ENCODE data around the gene RBM44. TPM values are rescaled to one million over a fixed set of nuclear protein-coding genes. Genes with fewer than 3 reads are reported as not detected.
A peak's percentile ranks its signal among the peaks of the same experiment; 100 is the strongest.

RBM44 gene
- total and polyA plus RNA-seq, 12 donors = 0.13 to 0.83 (median 0.32) TPM

DNA sequence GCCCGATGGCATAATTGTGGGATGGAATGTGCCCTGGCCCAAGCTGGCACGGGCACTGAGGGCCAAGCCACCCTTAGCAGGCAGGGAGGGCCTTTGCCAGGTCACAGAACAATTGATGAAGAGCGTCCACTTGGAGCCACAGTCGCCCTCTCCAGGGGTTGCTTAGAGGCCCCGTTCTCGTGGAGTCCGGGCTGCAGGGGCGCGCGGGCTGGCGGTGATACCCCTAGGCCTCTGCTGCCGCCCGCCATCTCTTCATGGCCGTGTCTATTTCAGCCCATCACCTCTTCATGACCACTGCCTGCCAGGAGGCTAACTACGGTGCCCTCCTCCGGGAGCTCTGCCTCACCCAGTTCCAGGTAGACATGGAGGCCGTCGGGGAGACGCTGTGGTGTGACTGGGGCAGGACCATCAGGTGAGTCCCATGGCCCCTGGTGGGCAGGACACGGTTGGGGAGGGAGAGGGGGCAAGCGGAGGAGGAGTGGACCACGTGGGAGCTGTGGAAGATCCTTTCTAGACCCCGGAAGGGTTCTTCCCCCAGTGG is 78.4 kb downstream of the RBM44 start:
- WGBS, 2 donors = 85 to 88% methylated on average over 23 of the region's 23 CpGs
- no peak overlapping the region for H3K4me3 ChIP-seq
- H3K9me3 ChIP-seq = peaks cover 0 to 3% (median 0%) of the 10 kb centered on the region in 11 donors
- H3K27me3 ChIP-seq = no peaks in the 10 kb centered on the region
- peaks cover 0 to 59% (median 43%) of the 10 kb centered on the region in 9 donors for H3K4me1 ChIP-seq
- TF ChIP-seq, protein P1, sequence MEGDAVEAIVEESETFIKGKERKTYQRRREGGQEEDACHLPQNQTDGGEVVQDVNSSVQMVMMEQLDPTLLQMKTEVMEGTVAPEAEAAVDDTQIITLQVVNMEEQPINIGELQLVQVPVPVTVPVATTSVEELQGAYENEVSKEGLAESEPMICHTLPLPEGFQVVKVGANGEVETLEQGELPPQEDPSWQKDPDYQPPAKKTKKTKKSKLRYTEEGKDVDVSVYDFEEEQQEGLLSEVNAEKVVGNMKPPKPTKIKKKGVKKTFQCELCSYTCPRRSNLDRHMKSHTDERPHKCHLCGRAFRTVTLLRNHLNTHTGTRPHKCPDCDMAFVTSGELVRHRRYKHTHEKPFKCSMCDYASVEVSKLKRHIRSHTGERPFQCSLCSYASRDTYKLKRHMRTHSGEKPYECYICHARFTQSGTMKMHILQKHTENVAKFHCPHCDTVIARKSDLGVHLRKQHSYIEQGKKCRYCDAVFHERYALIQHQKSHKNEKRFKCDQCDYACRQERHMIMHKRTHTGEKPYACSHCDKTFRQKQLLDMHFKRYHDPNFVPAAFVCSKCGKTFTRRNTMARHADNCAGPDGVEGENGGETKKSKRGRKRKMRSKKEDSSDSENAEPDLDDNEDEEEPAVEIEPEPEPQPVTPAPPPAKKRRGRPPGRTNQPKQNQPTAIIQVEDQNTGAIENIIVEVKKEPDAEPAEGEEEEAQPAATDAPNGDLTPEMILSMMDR (IDR thresholded peaks at IDR 0.05) = no peak
- intact Hi-C loops (cut with DNase I) = loop anchor here in 1 of 10 donors (5.0 kb wide), 1 partner anchor 1650 kb away; no protein-coding TSS in a partner anchor
- peak overlapping the region in 5 of 10 donors; percentile 12 to 34 (median 19) for H3K27ac ChIP-seq
- peaks cover 0 to 12% (median 0%) of the 10 kb centered on the region in 9 donors for H3K36me3 ChIP-seq
- ATAC-seq = peak in 4 of 8 donors; percentile 12 to 50 (median 34)
- DNase-seq = no peak

DNA sequence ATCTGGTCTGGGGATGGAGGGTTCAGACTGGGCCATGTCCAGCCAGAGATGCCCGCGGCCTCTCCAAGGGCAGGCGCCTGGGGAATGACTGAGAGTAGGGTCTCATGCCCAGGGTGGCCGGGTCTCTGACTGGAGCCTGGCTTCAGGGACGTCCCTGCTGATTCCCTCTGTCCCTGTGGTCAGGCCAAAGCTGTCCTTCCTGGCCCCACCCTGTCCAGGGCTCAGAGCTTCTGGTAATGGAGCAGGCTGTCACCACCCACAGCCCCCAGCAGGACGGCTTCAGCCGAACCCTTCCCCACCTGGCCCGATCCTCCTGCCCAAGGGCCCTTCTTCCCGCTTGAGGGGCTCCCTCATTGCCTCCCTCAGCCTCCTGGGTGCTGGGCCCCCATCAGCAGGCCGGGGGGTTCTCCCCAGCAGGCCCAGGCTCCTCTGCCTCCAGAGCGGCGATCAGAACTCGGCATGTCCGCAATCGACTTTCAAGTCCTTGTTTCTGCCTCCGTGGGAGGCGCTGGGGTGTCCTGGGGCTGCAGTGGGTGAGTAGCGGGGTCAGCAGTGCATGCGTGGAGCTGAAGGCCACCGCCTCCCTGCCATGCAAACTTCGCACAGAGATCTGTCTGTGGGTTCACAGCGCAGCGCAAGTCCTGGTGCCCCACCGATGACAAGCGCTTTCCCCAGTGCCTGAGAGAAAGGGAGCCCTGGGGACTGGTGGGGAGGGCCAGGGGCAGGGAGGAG is 79.2 kb downstream of the RBM44 start:
- Histone ChIP-seq H3K27ac (peak overlapping the region in 4 of 10 donors; percentile 28 to 55 (median 39)), H3K4me1 (peaks cover 0 to 58% (median 36%) of the 10 kb centered on the region in 9 donors), H3K9me3 (peaks cover 0 to 3% (median 0%) of the 10 kb centered on the region in 11 donors), H3K4me3 (no peak overlapping the region), H3K36me3 (peaks cover 0 to 12% (median 0%) of the 10 kb centered on the region in 9 donors), H3K27me3 (no peaks in the 10 kb centered on the region)
- 92 to 94% methylated on average over 25 of the region's 25 CpGs for WGBS, 2 donors
- TF ChIP-seq, protein P1 (IDR thresholded peaks at IDR 0.05) = no peak
- intact Hi-C loops (cut with DNase I) = loop anchor here in 1 of 10 donors (5.0 kb wide), 1 partner anchor 1650 kb away; no protein-coding TSS in a partner anchor
- DNase-seq = no peak
- ATAC-seq = peak in 2 of 8 donors; percentile 3

DNA sequence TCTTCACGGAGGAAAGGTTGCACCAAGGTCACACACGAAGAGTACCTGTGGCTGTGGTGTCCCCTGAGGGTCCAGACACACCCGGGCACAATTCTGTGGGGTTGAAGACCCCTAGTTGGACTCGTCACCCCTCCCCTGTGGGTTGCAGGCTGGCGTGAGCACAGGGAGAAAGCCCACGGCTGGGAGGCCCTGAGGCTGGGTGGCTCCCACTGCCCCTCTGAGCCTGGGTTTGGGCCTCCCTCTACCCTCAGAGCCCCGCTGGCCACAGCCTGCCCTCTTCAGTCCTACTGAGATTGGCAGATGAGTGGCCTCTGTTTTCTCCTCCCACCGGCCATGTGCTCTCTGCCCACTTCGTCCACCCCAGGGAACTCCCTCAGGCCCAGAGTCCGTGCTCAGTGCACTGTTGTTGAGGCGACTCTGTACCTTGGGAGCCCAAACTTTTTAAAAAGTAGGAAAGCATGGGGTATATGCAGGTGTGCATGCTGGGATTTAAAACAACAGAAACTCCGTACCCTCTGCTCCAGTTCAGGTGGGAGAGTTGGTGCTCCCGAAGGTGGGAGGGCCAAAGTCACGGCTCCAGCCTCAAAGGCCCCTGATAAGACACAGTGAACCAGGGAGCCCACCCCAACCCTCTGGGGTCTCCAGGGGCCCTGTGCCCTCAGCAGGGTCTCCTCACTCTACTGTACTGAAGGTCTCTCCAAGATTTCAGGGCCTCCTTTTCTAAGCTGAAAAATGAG is 79.9 kb downstream of the RBM44 start:
- no peak overlapping the region for H3K4me3 ChIP-seq
- no peaks in the 10 kb centered on the region for H3K27me3 ChIP-seq
- TF ChIP-seq, protein P1 (IDR thresholded peaks at IDR 0.05) = no peak
- peaks cover 0 to 52% (median 31%) of the 10 kb centered on the region in 9 donors for H3K4me1 ChIP-seq
- 79 to 80% methylated on average over 14 of the region's 14 CpGs for WGBS, 2 donors
- H3K9me3 ChIP-seq = peaks cover 0 to 3% (median 0%) of the 10 kb centered on the region in 11 donors
- intact Hi-C loops (cut with DNase I) = loop anchor here in 1 of 10 donors (5.0 kb wide), 1 partner anchor 1649 kb away; no protein-coding TSS in a partner anchor
- peak in 2 of 8 donors; percentile 8 to 18 for ATAC-seq
- peaks cover 0 to 12% (median 0%) of the 10 kb centered on the region in 9 donors for H3K36me3 ChIP-seq
- H3K27ac ChIP-seq = peak overlapping the region in 5 of 10 donors; percentile 21 to 55 (median 35)
- DNase-seq = no peak

DNA sequence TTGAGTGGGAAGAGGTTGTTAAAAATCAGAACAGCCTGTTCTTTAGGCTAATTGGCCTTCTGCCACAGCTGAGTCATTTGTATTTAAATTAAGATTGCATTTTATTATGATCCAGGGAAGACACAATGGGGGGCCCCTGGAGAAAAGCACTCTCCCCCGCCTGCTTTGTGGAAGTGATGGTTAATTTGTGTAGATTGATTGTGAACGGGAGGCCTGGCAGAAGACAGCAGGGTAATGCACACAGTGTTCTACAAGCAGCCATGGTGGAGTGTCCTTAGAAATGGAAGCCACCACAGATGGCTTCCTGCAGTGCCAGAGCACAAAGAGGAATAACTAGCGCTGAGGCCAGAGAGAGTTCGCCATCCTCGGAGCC is 80.5 kb downstream of the RBM44 start:
- TF ChIP-seq, protein P1 (IDR thresholded peaks at IDR 0.05) = no peak
- Histone ChIP-seq H3K4me3 (no peak overlapping the region), H3K27me3 (no peaks in the 10 kb centered on the region), H3K27ac (peak overlapping the region in 2 of 10 donors; percentile 21 to 43), H3K4me1 (peaks cover 0 to 47% (median 27%) of the 10 kb centered on the region in 9 donors), H3K36me3 (peaks cover 0 to 12% (median 0%) of the 10 kb centered on the region in 9 donors), H3K9me3 (peaks cover 0 to 3% (median 0%) of the 10 kb centered on the region in 11 donors)
- ATAC-seq = no peak
- intact Hi-C loops (cut with DNase I) = loop anchor here in 1 of 10 donors (5.0 kb wide), 1 partner anchor 1648 kb away; no protein-coding TSS in a partner anchor
- 84 to 89% methylated on average over 5 of the region's 5 CpGs for WGBS, 2 donors
- no peak for DNase-seq

All from heart right ventricle (tissue), 16 donors.